Cardiac muscle cell (in vitro differentiated cells and primary cell): Measurements from ENCODE around the gene GP2. TPM values are rescaled to one million over a fixed set of nuclear protein-coding genes. Genes with fewer than 3 reads are reported as not detected.

Experiments
- DNase-seq, 2 donors: peaks; one replicate each; pipeline versions ENCODE4 v3.0.0 to v3.0.0-alpha.2; 2010 to 2017; ENCODE audit warnings: low read depth in 1 of 2, low spot score in 1 of 2
- H3K27ac ChIP-seq: fragments of 200-600 bp; sonication (generic); 2 replicates; pipeline ENCODE4 v1.5.1; 2016
- H3K27me3 ChIP-seq: fragments of 200-600 bp; sonication (generic); 2 replicates; pipeline ENCODE4 v1.6.0; 2016; ENCODE audit warnings: control low read depth
- H3K36me3 ChIP-seq: fragments of 200-600 bp; sonication (generic); 2 replicates; pipeline ENCODE4 v1.5.1; 2016; ENCODE audit warnings: control low read depth
- H3K4me1 ChIP-seq: fragments of 200-600 bp; sonication (generic); 2 replicates; pipeline ENCODE4 v1.8.1; 2017; ENCODE audit warnings: low read depth, mild to moderate bottlenecking, mixed run types
- H3K4me3 ChIP-seq: fragments of 200-600 bp; sonication (generic); 2 replicates; pipeline ENCODE4 v1.5.1; 2016; ENCODE audit warnings: mild to moderate bottlenecking
- H3K9me3 ChIP-seq: fragments of 200-600 bp; sonication (generic); 2 replicates; pipeline ENCODE4 v1.5.1; 2017; ENCODE audit warnings: low read depth, mild to moderate bottlenecking, control low read depth
- CTCF ChIP-seq: IDR thresholded peaks from 2 replicates; pipeline ENCODE4 v1.5.1; 2012; ENCODE audit warnings: low read depth, mild to moderate bottlenecking, low read length
- polyA plus RNA-seq: library from polyadenylated mRNA; unstranded; fragments of >200 nt; fragmentation: Nextera tagmentation; extraction: Ambion mirVana; gene quantifications from 2 replicates; pipeline ENCODE4 v1.2.1, GENCODE V29; 2016
- total RNA-seq: library from RNA; depleted of rRNA; stranded (reverse); fragments of >200 nt; gene quantifications from 2 replicates; pipeline ENCODE4 v1.2.3, GENCODE V29; 2016

Gene GP2
- total and polyA plus RNA-seq, 2 experiments from 2014 or later, result not detected

- no peaks in the 10 kb centered on the region for H3K27me3 ChIP-seq
- H3K4me3 ChIP-seq, result no peak overlapping the region
- H3K27ac ChIP-seq, result no peak overlapping the region
- no peaks in the 10 kb centered on the region for H3K4me1 ChIP-seq
- DNase-seq, result no peak
- no peak for TF ChIP-seq CTCF
- no peaks in the 10 kb centered on the region for H3K9me3 ChIP-seq
- no peaks in the 10 kb centered on the region for H3K36me3 ChIP-seq
Observed at GRCh38 chr16:20310421-20311395, 16.6 kb downstream of the GP2 start.

GRCh38 chr16:20309786-20310185, 17.5 kb downstream of the GP2 start:
- TF ChIP-seq CTCF, result no peak
- Histone ChIP-seq H3K27me3 (no peaks in the 10 kb centered on the region), H3K4me3 (no peak overlapping the region), H3K4me1 (no peaks in the 10 kb centered on the region), H3K36me3 (no peaks in the 10 kb centered on the region), H3K9me3 (no peaks in the 10 kb centered on the region), H3K27ac (no peak overlapping the region)
- no peak for DNase-seq

- DNase-seq, result no peak
- no peaks in the 10 kb centered on the region for H3K27me3 ChIP-seq
- H3K4me1 ChIP-seq, result no peaks in the 10 kb centered on the region
- no peaks in the 10 kb centered on the region for H3K36me3 ChIP-seq
- no peak overlapping the region for H3K27ac ChIP-seq
- H3K9me3 ChIP-seq, result no peaks in the 10 kb centered on the region
- H3K4me3 ChIP-seq, result no peak overlapping the region
- no peak for TF ChIP-seq CTCF
Observed at GRCh38 chr16:20308801-20309590, 18.3 kb downstream of the GP2 start.

- no peak overlapping the region for H3K4me3 ChIP-seq
- H3K9me3 ChIP-seq, result no peaks in the 10 kb centered on the region
- no peaks in the 10 kb centered on the region for H3K27me3 ChIP-seq
- H3K4me1 ChIP-seq, result no peaks in the 10 kb centered on the region
- H3K36me3 ChIP-seq, result no peaks in the 10 kb centered on the region
- no peak for TF ChIP-seq CTCF
- no peak overlapping the region for H3K27ac ChIP-seq
- DNase-seq, result no peak
Observed at GRCh38 chr16:20308266-20308665, 19.0 kb downstream of the GP2 start.

GRCh38 chr16:20307791-20308190, 19.5 kb downstream of the GP2 start:
- Histone ChIP-seq H3K27me3 (no peaks in the 10 kb centered on the region), H3K4me3 (no peak overlapping the region), H3K4me1 (no peaks in the 10 kb centered on the region), H3K36me3 (no peaks in the 10 kb centered on the region), H3K27ac (no peak overlapping the region), H3K9me3 (no peaks in the 10 kb centered on the region)
- no peak for DNase-seq
- TF ChIP-seq CTCF, result no peak
